GM19238 (cell line): ENCODE data around the gene TMEM176A.
A peak's percentile ranks its signal among the peaks of the same experiment; 100 is the strongest.
"Not testable (repeated sequence)": the region's sequence is repeated elsewhere in the genome, so short reads cannot be mapped to it uniquely, and the experiment has no call there.

Experiments used
- DNase-seq: peaks from one replicate; pipeline ENCODE4 v3.0.0; 2011; ENCODE audit warnings: low spot score; ENCODE audit not compliant: insufficient read length

Gene TMEM176A, protein sequence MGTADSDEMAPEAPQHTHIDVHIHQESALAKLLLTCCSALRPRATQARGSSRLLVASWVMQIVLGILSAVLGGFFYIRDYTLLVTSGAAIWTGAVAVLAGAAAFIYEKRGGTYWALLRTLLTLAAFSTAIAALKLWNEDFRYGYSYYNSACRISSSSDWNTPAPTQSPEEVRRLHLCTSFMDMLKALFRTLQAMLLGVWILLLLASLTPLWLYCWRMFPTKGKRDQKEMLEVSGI

DNA sequence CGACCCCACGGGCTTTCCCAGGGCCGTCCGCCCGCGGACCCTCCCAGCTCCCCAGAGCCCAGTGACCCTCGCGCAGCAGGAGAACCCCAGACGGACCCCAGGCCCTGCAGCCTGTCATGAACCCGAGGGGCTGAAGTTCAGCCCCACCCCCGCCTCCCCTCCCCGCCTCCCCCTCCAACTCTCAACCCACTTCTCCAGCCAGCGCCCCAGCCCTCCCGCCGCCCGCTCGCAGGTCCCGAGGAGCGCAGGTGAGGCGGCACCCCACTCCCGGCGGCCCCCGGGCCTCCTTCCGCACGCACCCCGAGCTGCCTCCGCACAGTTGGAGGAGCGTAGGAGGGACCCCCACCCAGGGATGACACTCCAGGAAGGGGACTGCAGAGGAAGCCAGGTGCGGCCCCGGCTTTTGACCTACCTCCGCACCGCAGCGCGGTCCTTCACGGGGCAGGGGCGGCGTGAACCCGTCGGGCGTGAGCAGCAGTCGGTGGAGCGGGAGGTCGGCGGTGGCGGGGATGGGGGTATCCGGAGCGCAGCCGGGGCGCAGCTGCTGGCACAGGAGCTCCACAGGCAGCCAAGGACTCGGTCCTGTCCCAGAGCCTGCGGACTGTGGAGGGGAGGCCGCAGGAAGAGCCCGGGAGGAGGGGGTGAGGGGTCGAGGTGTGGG, at the start of gene TMEM176A:
Gene TMEM176A (plus strand): TSS at position 189 of the 661 bp plus-strand sequence. CDS start 782 bp downstream, outside the sequence.
- DNase-seq = no peak

DNA sequence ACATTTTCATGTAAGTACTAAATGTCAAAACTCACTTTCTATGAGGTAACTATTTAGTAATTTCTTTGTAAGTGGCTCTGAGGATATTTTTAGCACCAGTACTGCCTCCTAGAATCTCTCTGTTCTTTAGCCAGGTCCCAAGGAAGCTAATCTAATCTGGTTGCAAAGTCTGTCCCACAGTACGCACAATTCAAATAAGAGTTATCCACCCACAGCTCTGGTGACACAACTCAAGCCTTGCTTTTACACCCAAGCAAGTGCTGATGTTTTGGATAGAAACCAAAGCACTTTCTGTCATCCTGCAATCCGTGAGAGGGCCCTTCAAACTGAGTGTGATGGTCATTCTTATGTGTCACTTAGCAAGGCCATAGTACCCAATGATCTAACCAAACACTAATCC, 48.9 kb upstream of the TMEM176A start:
- no peak for DNase-seq

DNA sequence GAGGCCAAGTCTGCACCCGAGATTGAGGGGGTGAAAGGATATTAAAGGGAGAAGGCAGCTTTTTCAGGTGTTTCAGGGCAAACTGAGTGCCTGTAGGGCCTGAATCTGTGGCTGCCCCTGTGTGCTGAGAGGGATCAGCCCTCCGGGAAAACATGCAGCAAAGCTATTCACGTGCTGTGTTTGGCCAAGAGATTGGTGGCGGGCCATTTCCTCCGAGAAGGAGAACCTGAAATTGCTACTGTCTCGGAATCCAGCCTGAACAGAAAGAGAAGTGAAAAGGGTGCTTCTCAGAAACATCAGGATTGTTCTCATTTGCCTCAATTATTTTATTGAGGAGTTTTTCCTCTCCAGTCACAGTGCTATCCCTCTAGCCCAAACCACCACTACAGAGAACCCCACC, 47.3 kb upstream of the TMEM176A start:
- DNase-seq = no peak

DNA sequence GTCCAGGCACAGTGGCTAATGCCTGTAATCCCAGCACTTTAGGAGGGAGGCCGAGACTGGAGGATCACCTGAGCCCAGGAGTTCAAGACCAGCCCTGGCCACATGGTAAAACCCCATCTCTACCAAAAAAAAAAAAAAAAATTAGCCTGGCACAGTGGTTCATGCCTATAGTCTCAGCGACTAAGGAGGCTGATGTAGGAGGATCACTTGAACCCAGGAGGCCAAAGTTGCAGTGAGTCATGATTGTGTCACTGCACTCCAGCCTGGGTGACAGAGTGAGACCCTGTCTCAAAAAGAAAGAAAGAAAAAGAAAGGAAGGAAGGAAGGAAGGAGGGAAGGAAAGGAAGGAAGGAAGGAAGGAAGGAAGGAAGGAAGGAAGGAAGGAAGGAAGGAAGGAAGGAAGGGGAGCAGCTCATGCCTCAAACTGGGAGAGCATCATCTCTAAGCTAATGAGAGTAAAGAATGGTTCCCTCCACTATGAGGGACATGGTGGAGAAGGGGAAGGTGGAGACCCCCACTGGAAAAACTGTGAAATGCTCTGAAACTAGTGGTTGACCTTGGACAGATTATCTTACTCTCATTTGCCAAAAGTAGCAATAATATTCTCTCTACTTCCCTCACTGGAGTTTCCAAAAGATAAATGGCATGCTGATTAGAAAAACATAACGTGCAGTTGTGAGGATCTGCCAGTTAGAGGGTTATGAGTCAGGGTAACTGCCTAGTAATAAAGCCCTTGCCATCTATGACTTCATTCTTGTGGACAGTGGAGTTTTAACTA, 46.6 kb upstream of the TMEM176A start:
- peak; percentile 30 for DNase-seq

DNA sequence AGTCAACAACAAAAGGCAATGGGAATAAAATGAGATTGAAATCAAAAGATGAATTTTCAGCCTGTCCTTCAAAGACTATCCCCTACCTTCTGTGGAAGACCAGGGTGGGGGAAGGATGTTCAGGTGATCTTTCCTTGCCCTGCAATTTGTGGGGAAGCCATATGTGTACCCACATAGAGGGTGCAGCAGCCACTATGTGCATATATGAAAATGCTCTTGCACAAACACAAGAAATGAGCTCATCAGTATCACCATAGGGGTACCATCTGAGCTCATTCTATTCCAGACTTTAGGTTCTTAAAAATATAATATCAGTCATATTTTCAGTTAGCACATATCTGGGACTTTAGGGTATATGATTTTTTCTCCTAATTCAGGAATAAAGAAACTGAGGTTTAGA, 45.6 kb upstream of the TMEM176A start:
- DNase-seq = no peak

DNA sequence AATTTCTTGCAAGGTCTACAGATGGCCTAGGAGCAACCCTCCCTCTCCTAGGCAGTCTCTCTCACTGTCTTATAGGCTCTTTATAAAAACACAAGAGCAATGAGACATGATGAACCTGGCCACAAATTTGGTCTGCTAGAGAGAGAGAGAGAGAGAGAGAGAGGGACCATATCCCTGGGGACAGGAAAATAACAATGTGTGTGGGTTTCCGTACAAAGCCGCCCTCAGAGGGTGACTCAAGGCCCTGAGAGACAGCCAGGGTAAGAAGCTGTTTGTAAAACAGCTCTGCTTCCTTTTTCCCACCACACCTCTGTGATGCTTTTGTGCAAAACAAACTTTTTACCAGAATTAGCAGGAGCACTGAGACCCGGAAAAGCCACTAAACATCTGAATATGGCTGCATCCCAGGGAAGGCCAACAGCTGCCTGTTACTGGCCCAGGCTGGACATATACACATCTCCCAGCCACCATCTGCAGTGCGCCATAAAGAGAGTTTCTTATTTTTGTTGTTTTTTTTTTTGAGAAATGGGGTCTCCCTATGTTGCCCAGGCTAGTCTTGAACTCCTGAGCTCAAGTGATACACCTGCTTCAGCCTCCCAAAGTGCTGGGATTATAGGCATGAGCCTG, 45.0 kb upstream of the TMEM176A start:
- no peak for DNase-seq

DNA sequence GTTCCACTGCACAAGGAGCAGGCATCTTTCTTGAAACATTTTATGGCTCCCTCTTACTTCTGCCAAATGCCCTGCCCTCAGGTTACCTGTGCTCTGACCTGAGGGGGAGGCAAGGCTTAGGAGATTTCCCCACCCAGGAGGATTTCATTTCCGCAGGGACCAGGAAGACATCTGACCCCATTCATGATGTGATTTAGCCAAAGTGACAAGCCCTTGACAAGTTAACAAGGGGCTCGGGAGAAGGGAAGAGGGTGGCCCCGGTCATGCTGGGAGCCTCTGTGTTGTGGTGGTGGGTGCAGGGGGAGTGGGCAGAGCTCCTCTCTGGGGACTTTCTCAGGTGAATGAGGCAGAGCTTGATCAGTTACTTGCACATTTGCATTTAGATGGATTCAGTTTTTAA, 44.4 kb upstream of the TMEM176A start:
- no peak for DNase-seq

DNA sequence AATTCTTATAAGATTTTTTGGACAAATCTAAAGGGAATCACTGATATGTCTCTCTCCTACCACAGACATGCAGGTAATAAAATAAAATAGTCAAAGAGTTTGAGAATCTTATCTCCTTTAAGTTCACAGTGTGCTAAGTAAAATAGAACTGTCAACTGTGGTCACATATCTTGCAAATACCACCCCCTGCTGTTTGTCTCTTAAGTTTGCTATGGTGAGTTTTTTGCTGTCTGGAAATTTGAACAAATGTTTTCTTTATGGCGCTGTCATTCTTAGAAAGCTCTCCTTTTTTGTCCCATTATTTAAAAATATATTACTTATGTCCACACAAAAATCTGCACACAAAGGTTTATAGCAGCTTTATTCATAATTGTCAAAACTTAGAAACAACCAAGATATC, 43.7 kb upstream of the TMEM176A start:
- DNase-seq = no peak

DNA sequence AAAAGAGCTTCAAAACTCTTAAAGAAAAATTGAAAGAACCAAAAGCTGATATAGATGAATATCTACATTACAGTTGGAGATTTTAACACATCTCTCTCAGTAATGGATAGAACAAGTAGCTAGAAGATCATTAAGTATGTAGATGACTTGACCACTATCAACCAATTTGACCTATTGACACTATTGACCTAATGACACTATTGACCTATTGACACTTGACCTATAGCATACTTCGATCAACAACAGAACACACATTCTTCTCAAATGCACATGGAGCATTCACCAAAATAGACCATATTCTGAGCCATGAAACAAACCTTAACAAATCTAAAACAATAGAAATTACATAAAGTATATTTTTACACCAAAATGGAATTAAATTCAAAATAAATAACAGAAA, 41.1 kb upstream of the TMEM176A start:
- no peak for DNase-seq

DNA sequence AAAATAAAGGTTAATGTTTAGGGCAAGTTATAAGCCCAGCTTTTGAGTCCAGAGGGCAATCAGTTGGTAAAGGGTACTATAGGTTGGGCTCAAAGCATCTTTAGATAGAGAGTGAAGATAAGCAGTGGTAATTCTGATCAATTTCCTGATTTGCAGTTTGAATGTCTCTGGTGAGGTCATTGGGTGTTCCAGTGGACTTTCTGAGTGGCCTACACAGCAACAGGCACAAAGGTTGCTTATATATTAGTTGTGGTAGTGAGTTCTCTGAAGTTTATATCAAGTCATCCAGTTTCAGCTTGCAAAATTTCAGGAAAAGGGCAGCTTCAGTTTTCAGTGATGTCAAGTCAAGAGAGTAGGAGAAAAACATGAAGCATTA, 34.2 kb upstream of the TMEM176A start:
- no peak for DNase-seq

DNA sequence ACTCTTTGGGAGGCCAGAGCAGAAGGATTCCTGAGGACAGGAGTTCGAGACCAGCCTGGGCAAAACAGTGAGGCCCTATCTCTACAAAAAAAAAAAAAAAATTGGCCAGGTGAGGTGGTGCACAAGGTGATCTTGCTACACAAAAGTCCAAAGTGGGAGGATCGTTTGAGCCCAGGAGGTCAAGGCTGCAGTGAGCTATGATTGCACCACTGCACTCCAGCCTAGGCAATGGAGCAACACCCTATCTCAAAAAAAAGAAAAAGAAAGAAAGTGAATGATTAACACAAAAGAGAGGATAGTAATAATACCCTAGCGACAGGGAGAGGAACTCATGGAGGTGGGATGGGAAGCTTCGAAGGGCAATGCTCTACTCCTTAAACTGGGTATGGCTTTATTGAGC, 30.8 kb upstream of the TMEM176A start:
- no peak for DNase-seq

DNA sequence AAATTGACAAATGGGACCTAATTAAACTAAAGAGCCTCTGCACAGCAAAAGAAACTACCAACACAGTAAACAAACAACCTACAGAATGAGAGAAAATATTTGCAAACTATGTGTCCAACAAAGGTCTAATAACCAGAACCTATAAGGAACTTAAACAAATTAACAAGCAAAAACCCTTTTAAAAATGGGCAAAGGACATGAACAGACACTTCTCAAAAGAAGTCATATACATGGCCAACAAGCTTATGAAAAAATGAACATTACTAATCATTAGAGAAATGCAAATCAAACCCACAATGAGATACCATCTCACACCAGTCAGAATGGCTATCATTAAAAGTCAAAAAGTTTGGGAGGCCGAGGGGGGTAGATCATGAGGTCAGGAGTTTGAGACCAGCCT, 26.4 kb upstream of the TMEM176A start:
- not testable (repeated sequence) for DNase-seq

DNA sequence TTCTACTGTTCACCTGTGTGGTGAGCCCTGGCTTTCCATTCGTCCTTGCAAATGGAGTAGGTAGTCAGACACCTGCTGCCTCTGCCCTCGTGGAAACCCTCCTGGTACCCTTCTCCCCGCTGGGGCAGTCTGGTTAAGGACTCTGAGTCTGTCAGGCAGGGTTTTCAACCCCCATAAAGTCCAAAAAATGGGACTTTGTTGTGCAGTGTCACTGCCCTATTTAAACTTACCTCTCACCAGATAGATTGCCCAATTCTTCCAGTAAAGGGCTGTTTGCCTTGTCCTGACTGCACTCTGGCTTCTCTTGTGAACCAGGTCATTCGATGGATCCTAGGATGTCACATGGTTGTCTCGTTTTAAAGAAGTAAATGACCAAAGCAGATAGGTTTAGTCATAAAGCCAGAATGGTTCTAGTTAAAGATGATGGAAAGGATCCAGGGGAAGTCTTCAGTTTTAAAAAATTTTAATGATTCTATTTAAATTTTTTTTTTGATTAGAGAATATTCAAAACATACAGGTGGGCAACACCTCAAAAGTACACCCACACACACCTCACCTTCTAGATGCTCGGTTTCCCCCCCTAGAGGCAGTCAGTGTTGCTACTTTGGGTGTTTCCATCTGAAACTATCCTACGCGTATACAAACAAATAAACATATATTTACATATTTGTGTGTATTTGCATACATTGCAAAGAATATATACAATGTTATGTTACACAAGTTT, 22.4 kb upstream of the TMEM176A start:
- DNase-seq = no peak

DNA sequence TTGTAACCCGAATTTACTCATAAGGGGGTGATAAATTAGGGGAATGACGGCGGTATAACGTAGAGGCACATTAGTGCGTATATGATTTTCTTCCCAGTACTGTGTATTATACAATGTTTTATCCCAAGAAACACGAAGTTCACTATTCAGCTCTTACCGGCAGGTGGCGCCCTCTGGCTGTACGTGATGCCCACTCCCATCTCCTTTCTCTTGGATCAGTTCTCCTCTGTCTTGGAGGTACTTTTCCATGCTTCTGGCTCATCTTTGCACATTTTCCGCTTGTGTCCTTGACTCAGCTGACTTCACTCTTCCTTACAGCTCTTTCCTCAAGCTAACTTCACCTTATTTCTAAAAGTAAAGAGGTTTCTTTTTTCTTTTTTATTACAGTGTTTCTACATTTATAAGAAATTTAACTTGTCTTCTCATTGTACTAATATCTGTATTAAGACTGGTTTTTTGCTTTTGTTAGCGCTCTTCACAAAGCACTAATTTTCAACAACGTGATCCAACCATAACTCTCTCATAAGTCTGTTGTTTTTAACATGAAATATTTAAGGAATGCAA, 21.7 kb upstream of the TMEM176A start:
- DNase-seq = no peak

DNA sequence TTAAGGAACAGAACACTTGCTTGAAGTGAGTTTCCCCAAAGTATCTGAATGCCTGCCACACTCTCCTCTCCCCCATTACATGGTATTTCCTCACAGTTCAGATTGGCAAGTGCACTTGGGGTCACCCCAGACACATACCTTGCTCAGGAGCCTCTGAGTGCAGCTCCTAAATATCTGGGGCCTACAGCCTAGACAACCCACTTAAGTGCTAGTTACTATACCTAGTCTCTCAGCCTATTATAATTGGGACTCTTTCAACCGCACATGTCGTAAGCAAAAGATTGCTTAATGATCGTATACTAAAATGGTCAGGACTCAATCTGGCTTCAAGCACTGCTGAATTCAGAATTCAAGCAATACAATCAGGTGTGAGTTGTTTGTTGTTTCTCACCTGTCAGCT, 20.3 kb upstream of the TMEM176A start:
- no peak for DNase-seq

DNA sequence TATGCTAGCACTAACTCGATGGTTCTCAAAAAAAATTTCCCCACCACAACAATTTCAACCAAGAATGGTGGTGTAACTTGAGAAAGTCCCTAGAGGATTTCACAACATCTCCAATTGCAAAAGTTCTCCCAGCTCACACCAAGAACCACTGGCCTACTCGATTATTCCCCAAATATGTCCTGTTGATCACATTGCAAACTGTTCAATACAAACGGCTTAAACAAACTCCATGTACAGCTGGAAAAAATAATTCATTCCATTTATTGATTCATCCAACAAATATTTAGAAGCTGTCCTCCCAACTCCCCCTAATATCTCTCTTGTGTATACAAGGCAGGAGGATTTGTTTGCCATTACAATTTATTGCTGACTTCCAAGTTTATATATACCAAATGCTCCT, 19.5 kb upstream of the TMEM176A start:
- DNase-seq = no peak

DNA sequence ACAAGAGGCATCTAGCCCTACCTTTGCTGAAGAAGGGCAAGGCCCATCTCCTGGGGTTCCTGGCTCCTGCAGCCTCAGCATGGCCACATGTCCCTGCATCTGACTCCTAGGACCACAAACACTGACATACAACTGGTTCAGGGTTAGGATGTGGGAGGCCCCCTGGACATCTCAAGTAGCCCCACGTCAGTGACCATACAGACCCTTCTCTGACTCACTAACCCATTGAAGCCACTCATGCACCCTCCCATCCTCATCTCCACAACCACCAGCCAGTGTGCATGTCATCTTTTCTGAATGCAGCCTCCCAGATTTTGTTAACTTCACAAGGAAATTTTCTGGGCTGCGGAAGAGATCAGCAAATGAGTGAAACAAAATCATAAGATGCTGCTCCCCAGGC, 18.6 kb upstream of the TMEM176A start:
- DNase-seq = no peak

DNA sequence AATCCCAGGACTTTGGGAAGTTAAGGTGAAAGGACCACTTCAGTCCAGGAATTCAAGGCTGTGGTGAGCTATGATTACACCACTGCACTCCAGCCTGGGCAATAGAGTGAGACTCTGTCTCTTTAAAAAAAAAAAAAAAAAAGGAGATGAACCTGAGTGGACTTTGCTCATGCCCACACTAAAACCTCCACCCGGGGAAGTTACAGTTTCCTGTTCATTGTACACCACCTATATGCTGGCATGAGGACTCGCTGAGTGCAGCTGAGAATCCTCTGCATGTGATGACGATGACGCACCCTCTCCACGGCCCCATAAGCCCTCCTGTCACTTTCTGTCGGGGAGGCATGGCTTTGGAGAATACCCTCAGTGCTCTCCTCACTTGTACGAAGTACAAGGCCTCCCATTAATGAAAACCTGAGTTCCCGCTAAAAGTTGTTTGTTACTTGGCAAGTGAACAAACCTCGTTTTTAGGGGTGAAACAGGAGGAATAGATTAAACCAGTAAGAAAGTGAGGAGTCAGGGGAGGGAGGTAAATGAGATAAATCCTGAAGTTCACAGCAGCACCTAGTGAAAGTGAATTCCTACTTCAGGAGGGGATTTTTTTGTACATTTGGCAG, 16.3 kb upstream of the TMEM176A start:
- no peak for DNase-seq

DNA sequence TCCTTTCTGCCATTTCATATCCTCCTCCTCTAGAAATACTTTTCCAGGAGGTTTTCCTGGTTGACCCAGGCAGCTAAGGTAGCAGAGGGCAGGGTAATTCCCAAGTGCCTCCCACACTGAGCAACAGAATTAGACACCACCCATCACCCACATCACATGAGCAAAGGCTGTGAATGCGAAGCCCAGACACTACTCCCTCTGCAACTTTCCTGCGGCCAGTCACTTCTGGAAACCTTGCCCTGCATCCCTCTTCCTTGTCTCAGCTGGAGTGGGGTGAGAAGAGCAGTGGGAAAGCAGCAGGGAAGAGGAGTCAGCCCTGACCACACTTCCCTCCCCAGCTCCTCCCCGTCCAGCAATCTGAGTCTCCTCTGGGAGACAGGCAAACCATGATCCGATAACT, 15.6 kb upstream of the TMEM176A start:
- DNase-seq = no peak

DNA sequence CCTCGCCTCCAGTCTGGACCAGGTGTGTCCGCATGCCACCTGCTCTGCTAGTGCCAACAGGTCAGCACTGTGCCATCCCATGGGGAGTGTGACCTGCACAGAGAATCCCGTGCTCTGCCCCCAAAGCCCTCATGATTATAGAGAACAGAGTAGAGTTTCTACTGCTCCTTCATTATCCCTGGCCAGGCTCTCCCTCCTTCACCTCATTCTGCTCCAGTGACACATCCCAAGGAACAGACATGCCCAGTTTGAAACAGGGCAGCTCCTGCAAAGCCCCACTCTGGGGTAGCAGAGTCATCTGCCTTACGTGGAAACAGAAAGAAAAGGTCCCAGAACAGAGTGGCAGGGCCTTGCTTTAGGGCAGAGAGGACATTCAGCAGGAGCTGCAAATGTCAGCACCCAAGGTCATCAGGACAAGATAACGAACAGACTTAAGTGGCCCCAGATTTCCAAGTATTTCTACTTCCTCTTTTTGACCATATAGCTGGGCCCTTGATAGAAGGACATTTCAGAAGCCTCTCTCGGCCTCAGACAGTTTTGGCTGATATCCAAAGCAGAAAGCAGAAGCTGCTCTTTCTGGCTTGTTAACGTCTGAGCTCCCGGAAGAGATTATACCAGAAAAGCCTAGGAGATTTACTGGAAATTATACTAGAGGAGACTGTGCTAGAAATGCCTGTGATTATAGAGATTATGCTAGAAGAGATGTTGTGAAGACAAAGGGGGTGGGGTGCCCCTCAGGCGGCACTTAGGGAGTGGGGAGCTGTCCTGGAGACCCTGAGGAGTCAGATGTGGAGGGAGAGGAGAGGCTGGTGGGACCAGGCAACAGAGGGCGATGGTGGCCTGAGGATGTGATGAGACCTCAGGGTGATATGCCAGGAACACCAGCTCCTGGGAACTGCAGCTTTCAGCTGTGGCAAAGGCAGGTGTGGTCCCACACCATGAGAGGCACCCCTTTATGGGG, 13.0 kb upstream of the TMEM176A start:
- DNase-seq = no peak
